ENCODE results near the gene DDX25.

GRCh38 chr11:125916683-125917347, 12.5 kb downstream of the DDX25 start:
- TF ChIP-seq CTCF (IDR thresholded peaks at IDR 0.05 in 2 of 3, conservative IDR thresholded peaks at IDR 0.05 in 1 of 3; ENCODE audit: borderline replicate concordance in 1 of 3, insufficient read depth in 1 of 3, low read depth in 2 of 3, low read length in 2 of 3), result no peak
- TF ChIP-seq MAX (IDR thresholded peaks at IDR 0.05), result no peak
- no peak for TF ChIP-seq ZNF274 (IDR thresholded peaks at IDR 0.05; ENCODE audit: low read depth, low read length)
- TF ChIP-seq SP1 (IDR thresholded peaks at IDR 0.05; ENCODE audit: low read depth), result no peak
- no peak for TF ChIP-seq POLR2A (IDR thresholded peaks at IDR 0.05; ENCODE audit: borderline replicate concordance, extremely low read depth, insufficient read depth, insufficient read length)
- TF ChIP-seq ZBTB33 (IDR thresholded peaks at IDR 0.05; ENCODE audit: extremely low read depth, insufficient replicate concordance, low read length), result no peak
- no peak for TF ChIP-seq CEBPB (IDR thresholded peaks at IDR 0.05; ENCODE audit: low read depth)
- TF ChIP-seq JUND (IDR thresholded peaks at IDR 0.05), result no peak
- TF ChIP-seq EZH2 (IDR thresholded peaks at IDR 0.05), result no peak
- TF ChIP-seq ELF1 (IDR thresholded peaks at IDR 0.05; ENCODE audit: borderline replicate concordance, low read depth), result no peak
- no peak for TF ChIP-seq POLR2AphosphoS5 (IDR thresholded peaks at IDR 0.05; ENCODE audit: low read depth, low read length)
